D341Med (cell line): Measurements from ENCODE around the gene C9orf43.
"Not testable (repeated sequence)": the region's sequence is repeated elsewhere in the genome, so short reads cannot be mapped to it uniquely, and the experiment has no call there.

Experiments used
- DNase-seq: peaks from one replicate; pipeline ENCODE4 v3.0.0; 2012; ENCODE audit warnings: low spot score

C9orf43 gene

GRCh38 chr9:113417370-113417769, 6.8 kb downstream of the C9orf43 start:
- DNase-seq = no peak

- no peak for DNase-seq
These were observed 11.2 kb downstream of the C9orf43 start for GRCh38 chr9:113421726-113422125.

- no peak for DNase-seq
These were observed 14.5 kb downstream of the C9orf43 start for GRCh38 chr9:113425072-113425471.

GRCh38 chr9:113426701-113427100, 16.2 kb downstream of the C9orf43 start:
- no peak for DNase-seq

GRCh38 chr9:113427629-113428028, 17.1 kb downstream of the C9orf43 start:
- DNase-seq = no peak

GRCh38 chr9:113428062-113428615, 17.6 kb downstream of the C9orf43 start:
- no peak for DNase-seq

GRCh38 chr9:113431191-113431590, 20.6 kb downstream of the C9orf43 start:
- DNase-seq = no peak

GRCh38 chr9:113436728-113437515, 26.4 kb downstream of the C9orf43 start:
- no peak for DNase-seq

- not testable (repeated sequence) for DNase-seq
These were observed 27.2 kb downstream of the C9orf43 start for GRCh38 chr9:113437716-113438115.

- no peak for DNase-seq
These were observed 34.2 kb downstream of the C9orf43 start for GRCh38 chr9:113444736-113445135.

- peak; percentile 55 for DNase-seq
These were observed 35.8 kb downstream of the C9orf43 start for GRCh38 chr9:113446323-113446740.

- DNase-seq = no peak
These were observed 38.8 kb downstream of the C9orf43 start for GRCh38 chr9:113449376-113449775.

GRCh38 chr9:113452113-113452605, 41.6 kb downstream of the C9orf43 start:
- DNase-seq = no peak

GRCh38 chr9:113454914-113455761, 44.6 kb downstream of the C9orf43 start:
- DNase-seq = no peak

- no peak for DNase-seq
These were observed 45.7 kb downstream of the C9orf43 start for GRCh38 chr9:113456235-113456634.

- no peak for DNase-seq
These were observed 50.7 kb downstream of the C9orf43 start for GRCh38 chr9:113461285-113461684.

GRCh38 chr9:113461943-113462342, 51.4 kb downstream of the C9orf43 start:
- DNase-seq = no peak

GRCh38 chr9:113462781-113463286, 52.3 kb downstream of the C9orf43 start:
- no peak for DNase-seq

GRCh38 chr9:113463418-113464285, 53.1 kb downstream of the C9orf43 start, which contains the start of gene RGS3:
TSS of gene RGS3 (plus strand) at chr9:113463727. CDS start at chr9:113463803, 76 bp downstream.
- peak; percentile 52 for DNase-seq

GRCh38 chr9:113464286-113464660, 53.7 kb downstream of the C9orf43 start:
- DNase-seq = no peak

- no peak for DNase-seq
These were observed 55.1 kb downstream of the C9orf43 start for GRCh38 chr9:113465599-113466140.
